NCI-H69 (cell line): Measurements from ENCODE around the gene GNB5.

Source experiments
- DNase-seq: peaks from one replicate; lab custom pipeline; 2025; lab: John Stamatoyannopoulos, UW

GNB5 gene

GRCh38 chr15:52143873-52144272 is 47.3 kb downstream of the GNB5 start:
- no peak for DNase-seq

- no peak for DNase-seq
Observed at GRCh38 chr15:52140646-52141045, 50.5 kb downstream of the GNB5 start.

GRCh38 chr15:52139599-52140462 is 51.4 kb downstream of the GNB5 start:
- peak; percentile 76 for DNase-seq

- DNase-seq = peak; percentile 63
Observed at GRCh38 chr15:52137432-52138357, 53.5 kb downstream of the GNB5 start.

GRCh38 chr15:52136442-52136980 is 54.7 kb downstream of the GNB5 start:
- DNase-seq = no peak

GRCh38 chr15:52134502-52135144 is 56.6 kb downstream of the GNB5 start:
- DNase-seq = no peak

GRCh38 chr15:52133510-52134220 is 57.5 kb downstream of the GNB5 start:
- no peak for DNase-seq

- DNase-seq = no peak
Observed at GRCh38 chr15:52132066-52132465, 59.1 kb downstream of the GNB5 start.

GRCh38 chr15:52128568-52128967 is 62.6 kb downstream of the GNB5 start:
- DNase-seq = no peak

GRCh38 chr15:52124270-52124880 is 66.8 kb downstream of the GNB5 start:
- DNase-seq = no peak

- no peak for DNase-seq
Observed at GRCh38 chr15:52121896-52122295, 69.3 kb downstream of the GNB5 start.

- no peak for DNase-seq
Observed at GRCh38 chr15:52121006-52121405, 70.2 kb downstream of the GNB5 start.

- no peak for DNase-seq
Observed at GRCh38 chr15:52120488-52120887, 70.7 kb downstream of the GNB5 start.

GRCh38 chr15:52118969-52119749 is 72.0 kb downstream of the GNB5 start:
- DNase-seq = peak; percentile 50

- peak; percentile 25 for DNase-seq
Observed at GRCh38 chr15:52117549-52117948, 73.6 kb downstream of the GNB5 start.

GRCh38 chr15:52115598-52116427 is 75.4 kb downstream of the GNB5 start:
- peak; percentile 81 for DNase-seq

GRCh38 chr15:52114261-52115055 is 76.7 kb downstream of the GNB5 start:
- DNase-seq = peak; percentile 13

- DNase-seq = no peak
Observed at GRCh38 chr15:52113708-52114107, 77.5 kb downstream of the GNB5 start.
